GM10266 (cell line): Measurements from ENCODE around the gene NUBP1.

Source experiments
- DNase-seq: peaks from one replicate; pipeline ENCODE4 v3.0.0; 2012; ENCODE audit errors: extremely low spot score
- CTCF ChIP-seq: IDR thresholded peaks from 2 replicates; pipeline ENCODE4 v1.5.1; 2012; ENCODE audit warnings: mild to moderate bottlenecking, low read depth; ENCODE audit not compliant: control insufficient read depth, insufficient read depth; ENCODE audit errors: missing control alignments

Gene NUBP1

GRCh38 chr16:10743610-10744369, at the start of gene NUBP1:
TSS of gene NUBP1 (plus strand) at chr16:10743842. CDS start at chr16:10743864, 22 bp downstream.
- no peak for TF ChIP-seq CTCF
- DNase-seq: peak; percentile 94

- no peak for TF ChIP-seq CTCF
- DNase-seq: no peak
These were observed 49.8 kb upstream of the NUBP1 start for GRCh38 chr16:10693889-10694288.

GRCh38 chr16:10694306-10694705, 49.3 kb upstream of the NUBP1 start:
- no peak for DNase-seq
- TF ChIP-seq CTCF: no peak

GRCh38 chr16:10694830-10695229, 48.8 kb upstream of the NUBP1 start, which contains the start of gene TEKT5:
TSS of gene TEKT5 (minus strand) at chr16:10694930. CDS start at chr16:10694873, 57 bp downstream.
- TF ChIP-seq CTCF: no peak
- DNase-seq: no peak

- TF ChIP-seq CTCF: no peak
- no peak for DNase-seq
These were observed 43.9 kb upstream of the NUBP1 start for GRCh38 chr16:10699756-10700155.

GRCh38 chr16:10708969-10709368, 34.7 kb upstream of the NUBP1 start:
- no peak for TF ChIP-seq CTCF
- no peak for DNase-seq
